Metanephros (tissue), 2 donors: Measurements from ENCODE around the gene PRICKLE1. TPM values are rescaled to one million over a fixed set of nuclear protein-coding genes. Genes with fewer than 3 reads are reported as not detected.

ENCODE experiments used
- small RNA-seq: library from RNA; depleted of rRNA; stranded (forward); fragments of <200 nt; gene quantifications from one replicate; pipeline ENCODE3, GENCODE V24; 2014; ENCODE audit warnings: low replicate concordance
- total RNA-seq: library from RNA; depleted of rRNA; stranded (reverse); fragments of >200 nt; gene quantifications from one replicate; pipeline ENCODE4 v1.2.3, GENCODE V29; 2014

The PRICKLE1 gene
- 85.7 TPM for total RNA-seq

DNA sequence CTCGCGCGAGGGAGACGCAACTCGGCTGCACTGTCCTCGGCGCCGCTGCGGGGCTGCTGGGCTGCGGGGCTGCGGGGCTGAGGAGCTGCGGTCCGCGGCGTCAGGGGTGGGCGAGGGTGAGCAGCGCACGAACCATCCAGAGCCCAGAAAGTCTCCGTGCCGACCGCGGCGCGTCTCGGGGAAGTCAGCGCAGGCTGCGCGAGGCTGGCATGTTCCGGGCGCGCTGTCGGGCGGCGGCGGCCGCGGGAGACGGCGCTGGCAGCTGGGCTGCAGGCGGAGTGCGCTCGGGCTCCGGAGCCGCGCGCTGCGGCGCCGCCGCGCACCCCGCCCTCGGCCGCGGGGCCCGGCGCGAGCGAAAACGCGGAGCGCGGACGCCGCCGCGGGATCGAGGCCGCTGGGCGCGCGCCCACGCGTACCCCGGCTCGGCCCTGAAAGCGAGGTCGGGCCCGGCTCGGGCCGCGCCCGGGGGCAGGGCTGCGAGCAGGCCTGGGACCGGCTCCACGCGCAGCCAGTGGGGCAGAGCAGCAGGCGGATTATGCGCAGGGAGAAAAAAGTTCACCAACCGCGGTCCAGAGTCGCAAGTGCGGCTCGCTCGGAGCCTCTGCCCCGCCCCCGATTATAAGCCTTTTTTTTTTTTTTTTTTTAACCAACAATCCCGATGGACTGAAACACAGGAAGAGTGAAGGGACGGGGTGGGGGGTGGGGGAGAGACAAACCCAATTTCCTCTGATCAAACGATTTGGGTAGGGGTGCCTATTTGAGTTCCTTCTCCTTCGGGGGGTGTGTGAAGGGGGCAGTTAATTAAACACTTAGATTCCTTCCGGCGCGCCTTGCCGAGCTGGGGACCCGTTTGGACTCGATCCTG lies at the start of gene PRICKLE1:
PRICKLE1 (minus strand) TSS at position 282 of the 865 bp plus-strand sequence. CDS start 117,230 bp downstream, outside the sequence.

Small RNA genes lying within 50 kb of the gene (small RNA-seq; reads per million reads assigned to genes)
- gene AC079600.1 (not detected), gene AC079600.2 (not detected), gene RF00019 (not detected)
